ENCODE results near the gene GRIK3.

GRIK3 gene

GRCh38 chr1:37043101-37043500 is 8.8 kb upstream of the GRIK3 start:
- no peak for DNase-seq (ENCODE audit: low read depth in 3 of 3)

GRCh38 chr1:37042506-37042905 is 8.2 kb upstream of the GRIK3 start:
- DNase-seq (ENCODE audit: low read depth in 3 of 3) = no peak

- no peak for DNase-seq (ENCODE audit: low read depth in 3 of 3)
These were observed 7.2 kb upstream of the GRIK3 start for GRCh38 chr1:37041483-37041882.

GRCh38 chr1:37040773-37041172 is 6.5 kb upstream of the GRIK3 start:
- no peak for DNase-seq (ENCODE audit: low read depth in 3 of 3)

DNA sequence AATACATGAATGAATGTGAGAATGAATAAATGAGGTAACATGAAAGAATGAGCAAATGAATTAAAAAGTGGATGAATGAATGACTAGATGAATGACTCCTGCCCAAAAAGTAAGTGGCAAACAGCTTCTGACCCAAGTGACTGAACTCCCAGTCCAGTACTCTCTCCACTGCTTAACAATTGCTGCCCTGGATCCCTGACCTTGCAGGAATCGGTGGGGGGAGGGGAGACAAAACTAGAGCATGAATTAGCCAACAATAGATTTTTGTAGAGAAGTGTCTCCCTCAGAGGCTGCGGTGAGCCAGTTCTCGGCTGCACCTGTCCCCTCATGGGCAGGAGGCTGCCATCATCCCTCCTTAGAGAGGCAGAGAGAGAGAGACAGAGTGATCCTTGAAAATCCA is 5.9 kb upstream of the GRIK3 start:
- DNase-seq (ENCODE audit: low read depth in 3 of 3) = no peak

GRCh38 chr1:37038227-37039093 is 4.1 kb upstream of the GRIK3 start:
- DNase-seq (ENCODE audit: low read depth in 3 of 3) = no peak

DNA sequence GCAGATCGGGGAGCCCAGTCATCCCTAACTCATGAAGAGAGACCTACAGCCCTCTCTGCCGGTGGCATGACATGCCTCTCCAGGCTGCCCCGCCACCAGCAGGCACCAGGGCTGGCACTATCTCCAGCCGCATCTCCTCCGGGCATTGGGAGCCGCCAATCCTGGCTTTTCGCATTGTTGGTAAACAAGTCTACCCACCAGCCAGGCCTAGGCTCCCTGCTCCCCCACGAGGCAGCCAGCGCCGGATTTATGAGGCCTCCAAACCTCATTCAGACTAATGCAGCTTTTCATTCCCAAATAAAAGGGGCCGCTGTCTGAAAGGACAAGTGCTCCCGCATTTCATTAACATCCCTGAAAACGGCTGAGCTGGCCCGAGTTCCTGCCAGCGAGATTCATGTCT is 3.4 kb upstream of the GRIK3 start:
- no peak for DNase-seq (ENCODE audit: low read depth in 3 of 3)

DNA sequence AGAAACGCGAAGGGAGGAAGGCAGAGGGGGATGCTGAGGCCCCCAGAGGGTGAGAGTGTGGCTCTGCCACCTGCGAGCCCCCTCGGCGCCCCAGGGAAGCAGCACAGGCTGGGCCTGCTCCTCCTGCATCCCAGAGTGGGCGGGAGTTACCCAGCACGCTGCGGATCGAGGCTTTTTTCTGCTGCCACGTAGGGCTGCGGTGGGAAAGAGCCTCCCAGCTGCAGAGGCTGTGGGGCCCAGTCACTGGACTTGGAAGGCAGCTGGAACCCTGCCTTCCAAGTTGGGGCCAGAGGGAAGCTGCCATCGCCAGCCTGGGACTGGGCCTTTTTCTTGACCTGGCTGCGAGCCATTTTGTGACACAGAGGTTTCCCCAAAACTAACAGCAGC is 2.3 kb upstream of the GRIK3 start:
- DNase-seq (ENCODE audit: low read depth in 3 of 3) = no peak

GRCh38 chr1:37035796-37036666 is 1.7 kb upstream of the GRIK3 start:
- no peak for DNase-seq (ENCODE audit: low read depth in 3 of 3)

DNA sequence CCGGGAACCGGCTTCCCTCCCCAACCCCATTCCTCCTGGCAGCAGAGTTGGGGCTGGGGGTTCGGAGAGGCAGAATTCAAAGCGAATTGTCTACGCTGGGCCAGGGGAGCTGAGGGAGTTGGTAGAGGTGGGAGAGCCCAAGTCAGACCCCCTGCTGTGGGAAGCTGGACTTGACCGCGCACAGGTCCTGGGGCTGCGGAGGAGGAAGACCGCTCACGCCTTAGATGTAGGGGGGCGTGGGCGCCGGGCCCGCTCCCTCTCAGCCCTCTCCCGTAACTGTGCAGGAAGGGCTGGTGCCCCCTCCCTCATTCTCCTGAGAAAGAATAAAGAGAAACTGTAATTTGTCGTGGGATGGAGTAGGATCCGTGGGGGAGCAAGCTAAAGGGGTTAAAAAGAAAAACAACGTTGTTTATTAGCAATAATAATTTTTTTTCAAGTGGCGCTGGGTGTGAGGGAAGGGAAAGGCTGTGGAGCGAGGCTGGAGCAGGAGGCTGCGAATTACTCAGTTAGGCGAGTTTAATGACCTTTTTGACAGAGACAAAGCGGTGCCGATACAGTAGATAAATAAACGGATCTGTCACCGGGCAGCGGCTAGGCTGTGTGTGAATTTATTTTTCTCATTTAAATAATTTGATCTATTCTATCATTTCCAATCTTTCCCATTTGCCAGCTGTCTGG is 838 bp upstream of the GRIK3 start:
- no peak for DNase-seq (ENCODE audit: low read depth in 3 of 3)

DNA sequence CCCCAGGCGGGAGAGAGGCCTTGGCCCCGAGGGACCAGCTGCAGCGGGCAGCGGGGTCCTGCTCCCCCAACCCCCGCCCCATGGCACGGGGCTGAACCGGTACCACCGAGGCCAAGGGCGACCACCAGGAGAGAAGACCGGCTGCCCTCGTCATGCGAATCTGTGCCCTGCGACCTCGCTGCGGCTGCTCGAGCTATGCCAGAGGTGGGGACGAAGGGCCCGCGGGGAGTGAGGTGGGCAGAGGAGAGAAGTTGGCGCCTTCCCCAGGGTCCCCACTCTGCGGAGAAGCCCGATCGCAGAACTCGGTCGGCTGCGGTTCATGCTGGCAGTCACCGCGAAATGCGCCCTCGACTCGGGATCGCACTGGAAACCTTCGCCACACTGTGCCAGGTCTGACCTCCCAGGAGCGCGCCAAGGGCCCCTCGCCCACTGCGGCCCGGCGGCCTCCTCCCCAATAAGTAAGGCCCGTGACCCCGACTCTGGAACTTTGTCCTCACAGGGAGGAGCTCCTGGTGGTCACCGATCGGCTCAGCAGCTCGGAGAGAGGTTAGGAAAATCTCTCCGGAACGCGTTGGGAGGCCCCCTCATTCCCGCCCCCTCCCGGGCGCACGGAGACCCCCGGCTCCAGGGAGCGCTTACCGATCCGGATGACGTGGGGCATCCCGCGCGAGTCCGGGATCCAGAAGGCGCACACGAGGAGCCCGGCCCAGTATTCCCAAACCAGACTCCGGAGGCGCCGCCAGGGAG is 787 bp downstream of the GRIK3 start:
- DNase-seq (ENCODE audit: low read depth in 3 of 3) = no peak

DNA sequence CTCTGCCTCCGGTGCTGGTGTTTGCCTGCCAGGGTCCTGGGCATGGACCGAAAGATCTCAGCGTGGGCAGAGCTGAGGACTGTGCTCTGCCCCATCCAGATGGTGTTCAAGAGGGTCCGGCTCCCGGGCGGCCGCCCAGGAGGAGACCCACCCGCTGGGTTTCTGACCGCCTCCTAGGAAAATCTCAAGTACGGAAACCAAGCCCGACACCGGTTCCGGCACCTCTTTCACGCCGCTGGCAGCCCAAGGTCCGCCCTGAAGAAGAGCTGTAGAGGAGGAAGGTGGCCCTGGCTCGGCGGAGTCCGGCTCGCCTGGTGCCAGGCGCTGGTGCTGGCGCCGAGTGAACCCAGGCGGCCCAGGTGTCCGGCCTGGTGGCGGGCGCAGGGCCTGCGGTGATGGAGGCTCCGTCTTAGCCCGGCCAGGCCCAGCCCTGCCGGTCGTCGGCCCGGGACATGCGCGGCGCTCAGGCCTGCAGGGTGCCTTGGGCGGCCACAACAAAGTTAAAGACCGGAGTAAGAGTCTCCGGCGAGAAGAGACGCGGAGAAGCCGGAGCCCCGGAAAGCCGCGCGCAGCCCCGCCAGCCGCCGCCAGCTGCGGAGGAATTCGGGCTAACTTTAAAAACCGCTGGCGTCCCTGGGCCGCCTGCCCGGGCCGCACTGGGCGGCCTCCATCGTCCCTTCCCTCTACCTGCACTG is 1.5 kb downstream of the GRIK3 start:
- no peak for DNase-seq (ENCODE audit: low read depth in 3 of 3)

GRCh38 chr1:37031871-37032270 is 2.4 kb downstream of the GRIK3 start:
- DNase-seq (ENCODE audit: low read depth in 3 of 3) = no peak

DNA sequence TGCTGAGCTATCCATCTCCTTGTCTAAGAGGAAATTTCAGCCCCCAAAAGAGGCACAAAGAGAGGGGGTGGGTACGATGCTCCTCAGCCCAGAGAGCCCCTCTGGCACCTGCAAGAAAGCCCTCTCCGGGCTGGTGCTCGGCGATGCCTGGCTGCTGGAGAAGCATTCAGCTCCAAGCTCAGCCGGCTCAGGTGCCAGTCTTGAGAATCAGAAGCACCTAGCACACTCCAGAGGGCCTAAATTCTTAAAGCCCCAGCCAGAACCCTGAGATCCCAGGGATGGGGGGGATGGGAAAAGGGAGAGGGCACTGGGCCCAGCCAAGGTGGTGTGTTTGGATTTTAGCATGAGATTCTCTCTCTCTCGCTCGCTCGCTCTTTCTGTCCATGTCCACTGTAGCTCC is 2.9 kb downstream of the GRIK3 start:
- no peak for DNase-seq (ENCODE audit: low read depth in 3 of 3)

DNA sequence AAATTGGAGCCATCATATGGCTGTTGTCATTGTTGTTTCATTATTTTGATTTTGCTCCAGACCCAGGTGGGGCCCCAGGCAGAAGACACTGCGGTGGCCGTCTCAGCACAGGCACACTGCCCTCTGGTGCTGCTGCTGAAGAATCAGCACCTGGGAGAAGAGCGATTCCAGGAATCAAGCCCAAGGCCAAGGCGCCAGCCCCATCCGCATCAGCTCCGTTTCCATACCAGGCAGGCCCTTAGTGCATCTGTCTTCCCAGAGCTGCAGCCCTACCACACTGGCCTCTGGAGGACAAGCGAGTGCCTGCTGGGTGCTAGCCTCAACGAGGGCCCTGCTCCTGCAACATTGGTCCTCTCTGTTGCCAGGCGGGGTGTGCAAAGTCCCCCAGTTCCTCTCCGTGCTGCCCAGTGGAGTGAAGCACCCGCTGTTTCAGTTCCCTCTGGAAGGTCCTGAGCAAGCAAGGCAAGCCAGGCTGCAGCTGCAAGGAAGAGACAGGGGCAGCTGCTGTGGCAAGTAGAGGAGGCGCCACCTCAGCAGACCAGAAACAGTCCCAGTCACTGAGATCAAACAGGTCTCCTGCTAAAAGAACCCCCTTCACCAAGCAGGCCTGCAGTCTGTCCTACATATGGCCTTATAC is 5.2 kb downstream of the GRIK3 start:
- DNase-seq (ENCODE audit: low read depth in 3 of 3) = no peak

- DNase-seq (ENCODE audit: low read depth in 3 of 3) = no peak
These were observed 12.8 kb downstream of the GRIK3 start for GRCh38 chr1:37021502-37021901.

GRCh38 chr1:37020653-37021277 is 13.6 kb downstream of the GRIK3 start:
- no peak for DNase-seq (ENCODE audit: low read depth in 3 of 3)

- no peak for DNase-seq (ENCODE audit: low read depth in 3 of 3)
These were observed 15.8 kb downstream of the GRIK3 start for GRCh38 chr1:37018510-37018909.

GRCh38 chr1:37017720-37018119 is 16.6 kb downstream of the GRIK3 start:
- no peak for DNase-seq (ENCODE audit: low read depth in 3 of 3)

DNA sequence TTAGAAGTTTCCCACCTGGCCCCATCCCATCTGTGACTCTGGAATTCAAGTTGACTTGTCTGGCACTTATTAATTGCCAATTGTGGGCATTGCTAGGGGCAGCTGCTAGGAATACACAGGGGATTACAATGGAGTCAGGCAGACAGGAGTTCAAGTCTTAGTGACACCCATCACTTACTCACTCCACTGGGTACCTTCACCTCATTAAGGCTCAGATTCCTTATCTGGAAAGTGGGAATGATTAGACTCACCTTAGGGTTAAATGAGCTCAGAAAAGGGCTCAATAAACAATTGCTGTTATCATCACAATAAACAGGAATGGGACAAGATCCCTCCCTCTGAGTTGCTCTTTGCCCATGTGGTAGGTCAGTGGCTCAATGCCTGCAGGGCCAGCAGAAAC is 18.2 kb downstream of the GRIK3 start:
- DNase-seq (ENCODE audit: low read depth in 3 of 3) = no peak

Measured in stimulated activated CD4-positive, alpha-beta T cell treated with anti-CD3 and anti-CD28 coated beads, TNF-alpha, amount 100 ng/mL, for 48 hours (primary cell).